Superior temporal gyrus (tissue), 1 donor: Measurements from ENCODE around the gene EXOG.

ENCODE experiments used
- DNase-seq: peaks from one replicate; pipeline ENCODE4 v3.0.0-alpha.2; 2016; ENCODE audit errors: extremely low spot score

Gene EXOG

DNA sequence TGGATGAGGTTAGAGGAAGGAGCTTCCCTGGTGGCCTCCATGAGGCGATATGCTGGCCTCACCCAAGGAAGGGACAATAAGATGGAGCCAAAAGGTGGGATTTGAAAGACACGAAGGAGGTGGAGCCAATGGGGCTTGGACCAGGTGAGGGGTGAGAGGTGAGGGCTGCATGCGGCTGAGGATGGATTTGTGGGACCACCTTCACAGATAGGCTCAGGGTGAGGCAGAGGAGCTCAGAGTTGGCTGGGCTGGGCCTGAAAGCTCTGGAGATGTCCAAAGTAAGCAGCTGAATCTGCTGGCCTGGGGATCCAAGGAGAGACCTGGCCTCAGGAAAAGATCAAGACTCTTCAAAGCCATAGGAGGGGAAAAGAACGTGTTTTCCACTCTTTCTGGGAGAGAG lies 49.8 kb downstream of the EXOG start:
- DNase-seq: no peak

DNA sequence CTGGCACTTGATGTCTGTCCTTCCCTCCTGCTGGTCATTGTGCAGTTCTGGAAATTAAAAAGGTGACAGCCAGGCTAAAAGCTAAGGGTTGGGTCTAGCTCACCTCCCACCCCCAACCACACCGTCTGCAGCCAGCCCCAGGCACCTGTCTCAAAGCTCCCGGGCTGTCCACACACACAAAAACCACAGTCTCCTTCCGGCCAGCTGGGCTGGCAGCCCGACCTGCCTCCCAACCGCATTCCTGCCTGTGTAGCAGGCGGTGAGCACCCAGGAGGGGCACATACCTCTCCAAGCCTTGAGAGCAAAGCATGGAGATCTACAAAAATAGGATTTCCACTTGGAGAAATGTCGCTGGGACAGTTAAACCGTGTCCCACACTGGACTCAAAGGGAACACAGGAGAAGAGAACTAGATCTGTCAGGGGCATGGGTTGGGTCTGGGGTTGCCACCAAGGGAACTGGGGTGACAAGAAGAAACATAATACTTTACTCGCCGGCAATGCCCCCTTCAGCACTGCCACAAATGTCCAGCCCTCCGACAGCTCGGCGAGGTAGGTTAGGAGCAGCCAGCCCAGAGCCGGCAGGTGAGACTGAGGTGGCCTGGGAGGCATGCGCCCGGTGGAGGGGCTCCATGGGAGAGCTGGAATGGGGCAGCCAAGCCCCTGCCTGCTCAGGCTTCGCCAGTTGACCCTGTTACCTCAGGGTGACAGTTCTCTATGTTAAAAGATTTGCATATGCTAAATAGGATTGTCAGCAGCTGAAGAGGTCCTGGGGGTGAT lies 52.2 kb downstream of the EXOG start:
- no peak for DNase-seq

DNA sequence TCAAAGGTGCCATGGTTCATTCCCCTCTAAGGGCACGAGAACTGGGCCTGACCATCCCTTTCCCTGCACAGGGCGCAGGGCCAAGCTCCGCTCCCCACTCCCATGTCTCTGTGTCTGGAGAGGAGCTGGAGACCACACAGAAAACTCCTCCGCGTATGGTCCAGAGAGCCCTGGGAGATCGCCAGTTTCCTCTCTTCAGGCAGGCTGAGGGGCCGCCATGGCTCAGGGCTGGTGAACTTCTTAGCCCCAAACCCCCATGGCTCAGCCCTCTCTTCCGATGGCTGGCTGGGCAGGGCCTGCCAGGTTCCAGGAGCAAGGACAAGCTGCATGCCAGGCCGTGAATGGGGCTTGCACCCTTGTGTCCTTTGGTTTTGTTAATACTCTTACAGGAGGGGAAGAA lies 52.9 kb downstream of the EXOG start:
- DNase-seq: no peak

DNA sequence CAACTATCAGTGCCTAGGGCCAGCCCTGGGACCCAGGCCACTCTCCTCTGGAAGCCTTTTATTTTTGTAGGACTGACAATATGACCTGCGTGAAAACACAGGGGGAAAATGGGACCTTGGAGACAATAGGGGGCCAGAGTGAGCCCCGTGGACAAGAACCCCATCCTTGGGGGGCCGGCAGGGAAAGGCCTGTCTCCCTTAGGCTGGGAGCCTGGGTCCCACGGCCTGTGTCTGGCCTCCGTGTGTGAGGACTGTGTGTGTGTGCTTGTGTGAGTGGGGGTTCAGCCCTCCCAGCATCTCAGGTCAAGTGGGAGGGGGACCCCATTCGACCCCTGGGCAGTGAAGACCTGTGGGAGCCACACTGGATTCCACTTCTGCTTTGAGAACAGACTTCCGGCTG lies 53.3 kb downstream of the EXOG start:
- DNase-seq: no peak

DNA sequence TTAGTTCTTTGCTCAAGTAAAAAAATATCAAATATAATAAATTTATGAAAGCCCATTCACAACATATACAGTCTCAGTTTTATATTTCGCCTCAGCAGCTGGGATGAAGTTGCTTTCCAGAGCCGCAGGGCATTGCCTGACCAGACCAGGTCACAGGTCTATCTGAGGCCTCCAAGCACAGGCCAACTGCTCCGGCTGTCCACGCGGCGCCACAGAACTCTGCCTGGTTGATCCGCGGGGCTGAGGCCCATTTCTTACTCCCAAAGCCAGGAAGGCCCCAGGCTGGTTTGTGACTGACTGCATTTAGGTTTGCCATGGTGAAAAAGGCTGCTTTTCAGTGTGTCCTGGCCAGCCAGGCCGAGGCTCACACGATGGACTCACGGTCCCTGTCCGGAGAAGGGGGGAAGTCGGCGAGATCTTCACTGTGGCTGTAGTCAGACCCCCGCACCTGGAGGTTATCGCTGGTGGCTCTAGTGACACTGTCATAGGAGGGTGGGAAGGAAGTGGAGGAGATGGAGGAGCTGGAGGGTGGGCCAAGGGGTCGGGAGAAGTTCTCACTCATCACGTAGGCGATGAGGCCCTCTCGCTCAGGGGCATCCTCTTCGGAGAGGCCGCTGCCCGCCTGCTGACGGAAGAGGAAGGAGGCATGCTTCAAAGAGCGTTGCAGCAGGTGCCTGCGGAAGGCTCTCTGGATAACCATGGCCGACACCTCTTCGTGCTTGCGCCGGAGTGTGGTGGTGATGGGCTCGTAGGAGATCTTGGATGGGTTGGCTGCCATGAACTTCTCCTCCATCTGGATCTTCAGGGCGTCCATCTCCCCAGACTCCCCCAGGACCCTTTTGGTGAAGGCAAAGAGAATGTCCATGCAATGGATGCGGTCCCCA lies 54.1 kb downstream of the EXOG start:
- no peak for DNase-seq

DNA sequence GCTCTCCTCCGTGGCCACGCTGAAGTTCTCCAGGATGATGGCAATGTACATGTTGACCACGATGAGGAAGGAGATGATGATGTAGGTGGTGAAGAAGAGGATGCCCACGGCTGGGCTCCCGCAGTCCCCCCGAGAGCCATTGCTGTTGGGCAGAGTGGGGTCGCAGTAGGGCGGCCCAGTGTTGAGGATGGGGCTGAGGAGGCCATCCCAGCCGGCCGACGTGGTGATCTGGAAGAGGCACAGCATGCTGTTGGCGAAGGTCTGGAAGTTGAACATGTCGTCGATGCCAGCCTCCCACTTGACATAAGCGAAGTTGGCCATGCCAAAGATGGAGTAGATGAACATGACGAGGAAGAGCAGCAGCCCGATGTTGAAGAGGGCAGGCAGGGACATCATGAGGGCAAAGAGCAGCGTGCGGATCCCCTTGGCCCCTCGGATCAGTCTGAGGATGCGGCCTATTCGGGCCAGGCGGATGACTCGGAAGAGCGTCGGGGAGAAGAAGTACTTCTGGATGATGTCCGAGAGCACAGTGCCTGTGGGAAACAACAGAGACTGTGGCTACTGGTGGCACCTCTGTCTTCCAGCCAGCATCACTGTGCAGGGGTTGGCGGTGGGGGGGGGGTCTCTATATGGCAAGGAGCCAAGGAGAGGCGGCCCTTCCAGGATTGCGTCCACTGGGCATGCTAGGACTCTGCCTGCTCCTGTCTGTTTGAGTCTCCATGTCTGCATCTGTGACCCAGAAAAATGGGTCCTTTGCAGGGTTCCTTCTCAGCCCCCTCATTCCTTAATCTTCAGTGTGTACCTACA lies 55.1 kb downstream of the EXOG start:
- DNase-seq: no peak

DNA sequence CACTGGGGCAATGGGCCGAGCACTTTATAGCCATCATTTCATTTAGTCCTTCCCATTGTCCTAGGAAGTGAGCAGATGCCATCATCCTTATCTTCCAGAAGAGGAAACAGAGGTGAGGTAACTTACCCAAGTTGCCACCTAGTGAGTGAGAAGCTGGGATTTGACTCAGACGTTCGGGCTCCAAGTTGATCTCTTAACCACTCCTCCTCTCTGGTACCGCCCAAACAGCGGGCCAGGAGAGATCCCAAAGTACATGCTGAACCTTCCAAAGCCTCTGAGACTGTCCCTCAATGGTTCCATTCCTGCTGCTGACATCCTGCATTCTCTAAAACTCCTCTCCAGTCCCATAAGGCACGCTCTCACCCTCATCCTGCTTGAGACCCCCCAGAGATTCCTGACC lies 56.2 kb downstream of the EXOG start:
- DNase-seq: no peak

DNA sequence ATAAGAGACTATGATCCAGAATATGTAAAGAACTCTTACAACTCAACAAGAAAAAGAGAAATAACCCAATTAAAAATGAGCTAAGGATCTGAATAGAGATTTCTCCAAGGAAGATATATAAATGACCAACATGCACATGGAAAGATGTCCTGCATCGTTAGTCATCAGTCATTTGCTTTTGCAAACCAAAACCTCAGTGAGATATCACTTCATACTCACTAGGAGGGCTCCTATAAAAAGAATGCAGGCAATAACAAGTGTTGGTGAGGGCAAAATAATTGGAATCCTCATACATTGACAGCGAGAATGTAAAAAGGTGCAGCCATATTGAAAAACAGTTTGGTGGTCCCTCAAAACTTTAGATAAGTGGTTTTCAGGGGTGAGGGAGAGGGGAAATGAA lies 56.9 kb downstream of the EXOG start:
- DNase-seq: no peak

DNA sequence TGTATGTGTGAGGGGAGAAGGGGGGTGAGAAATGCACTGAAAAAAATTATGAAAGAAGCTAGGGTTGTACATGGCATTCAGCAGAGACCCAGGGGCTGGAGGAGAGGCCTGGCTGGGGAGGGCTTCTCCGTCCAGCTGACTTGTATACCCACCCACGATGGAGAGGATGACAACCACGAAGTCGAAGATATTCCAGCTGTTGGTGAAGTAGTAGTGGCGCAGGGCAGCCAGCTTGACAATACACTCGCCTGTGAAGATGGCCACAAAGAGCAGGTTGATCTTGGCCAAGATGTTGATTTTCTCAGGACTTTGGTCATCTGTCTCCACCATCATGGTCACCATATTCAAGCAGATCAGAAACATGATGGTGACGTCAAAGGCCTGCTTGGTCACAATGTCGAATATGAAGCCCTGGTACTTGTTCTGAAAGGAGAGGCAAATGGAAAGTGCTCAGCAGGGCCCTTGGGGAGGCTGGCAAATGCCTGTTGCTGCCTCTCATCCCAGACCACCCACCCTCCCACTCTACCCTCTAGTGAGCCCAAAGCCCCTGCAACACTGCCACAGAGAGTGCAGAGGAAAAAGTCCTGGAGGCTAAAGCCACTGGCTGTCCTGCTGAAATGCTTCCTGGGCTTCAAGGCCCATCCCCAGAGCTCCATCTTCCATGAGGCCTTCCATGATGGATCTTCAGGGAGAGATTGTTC lies 58.1 kb downstream of the EXOG start:
- no peak for DNase-seq

DNA sequence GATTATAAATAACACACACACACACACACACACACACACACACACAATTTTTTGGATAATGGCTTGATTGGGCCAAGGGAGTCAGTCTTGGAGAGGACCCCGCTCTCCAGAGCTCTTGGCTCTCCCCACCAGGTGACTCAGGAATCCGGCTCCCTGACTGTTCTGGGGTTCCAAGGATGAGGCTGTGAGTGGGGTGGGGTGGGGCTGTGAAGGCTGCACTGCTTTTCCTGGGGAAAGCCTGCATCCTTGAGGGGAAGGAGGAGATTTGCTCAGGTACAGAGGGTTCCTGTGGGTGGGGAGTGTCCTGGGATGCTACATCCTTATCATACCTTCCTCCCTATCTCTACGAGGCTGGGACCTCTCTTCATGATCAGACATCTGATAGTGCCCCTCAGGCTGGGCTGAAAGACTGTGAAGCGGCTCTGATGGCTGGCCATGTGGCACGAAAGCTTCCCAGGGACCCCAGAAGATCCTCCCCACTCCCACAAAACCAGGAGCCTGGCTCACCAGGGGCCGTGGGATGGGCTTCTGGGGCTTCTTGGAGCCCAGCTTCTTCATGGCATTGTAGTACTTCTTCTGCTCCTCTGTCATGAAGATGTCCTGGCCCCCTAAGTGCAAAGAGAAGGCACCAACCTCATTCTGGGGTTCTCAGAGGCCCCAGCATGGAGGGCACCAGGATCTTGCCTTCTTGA lies 59.2 kb downstream of the EXOG start:
- no peak for DNase-seq

DNA sequence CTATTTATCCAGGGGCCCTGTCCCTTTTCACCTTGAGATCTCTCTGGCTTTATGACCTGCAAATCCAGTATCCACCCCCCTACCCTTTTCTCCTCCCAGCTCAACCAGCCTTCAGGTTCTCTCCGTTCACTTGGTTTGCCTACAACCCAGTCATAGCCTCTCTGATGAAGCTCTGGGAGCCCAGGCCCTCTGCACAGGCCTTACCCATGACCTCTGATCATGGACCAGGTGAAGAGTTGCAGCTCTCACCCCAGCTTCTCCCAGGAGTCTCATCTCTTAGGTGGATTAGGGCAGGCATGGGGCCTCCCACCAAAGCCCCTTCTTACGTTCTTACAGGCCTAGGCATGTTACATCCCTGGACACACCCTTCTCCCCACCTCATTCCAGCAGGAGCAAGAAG lies 59.8 kb downstream of the EXOG start:
- no peak for DNase-seq

DNA sequence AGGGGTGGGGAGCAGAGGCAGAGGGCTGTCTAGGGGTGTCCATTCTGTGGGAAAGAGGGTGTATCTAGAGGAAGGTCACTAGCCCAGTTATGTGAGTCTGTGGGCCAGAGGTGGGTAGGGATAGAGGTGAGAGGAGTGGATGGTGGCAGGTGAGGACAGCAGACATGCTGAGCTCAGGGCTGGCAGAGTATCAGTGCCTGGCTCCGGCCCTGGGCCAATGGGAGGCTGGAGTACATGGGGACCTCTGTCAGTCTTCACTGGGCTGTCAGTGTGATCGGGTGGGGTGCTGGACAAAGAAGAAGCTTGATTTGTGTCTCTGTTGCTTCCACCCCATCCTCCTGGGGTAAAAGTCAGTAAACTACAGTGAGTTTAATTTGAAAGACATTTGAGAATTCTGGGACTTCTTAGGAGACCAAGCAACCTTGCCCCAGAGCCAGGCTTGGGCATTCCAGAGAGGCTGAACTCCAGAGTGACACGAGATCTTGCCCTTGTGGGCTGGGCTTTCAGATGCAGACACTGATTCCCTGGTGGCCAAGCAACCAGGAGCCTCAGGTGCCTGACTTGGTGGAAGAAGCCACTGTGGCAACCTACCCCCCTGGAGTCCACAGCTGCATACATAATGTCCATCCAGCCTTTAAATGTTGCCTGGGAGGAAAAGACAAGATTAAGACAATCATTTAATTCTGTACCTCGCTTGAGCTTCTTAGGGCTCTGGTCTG lies 60.7 kb downstream of the EXOG start:
- DNase-seq: no peak

DNA sequence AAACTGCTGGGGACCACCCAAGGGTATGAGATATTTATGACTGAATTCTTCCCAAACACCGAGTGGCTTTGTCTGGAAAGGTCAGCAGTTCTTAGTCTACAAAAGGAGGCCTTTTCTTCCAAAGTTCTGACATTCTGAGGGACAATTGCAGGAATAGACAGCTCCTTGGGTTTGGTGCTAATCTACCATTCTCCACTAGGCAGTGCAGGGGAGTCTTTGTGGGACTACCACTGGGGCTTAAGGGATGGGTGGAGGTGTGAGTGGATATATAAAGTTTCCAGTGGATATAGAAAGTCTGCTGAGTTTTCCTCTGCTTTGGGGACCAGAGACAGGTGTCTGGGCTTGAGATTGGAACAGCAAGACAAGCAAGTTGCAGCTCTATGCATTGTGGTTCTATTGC lies 62.7 kb downstream of the EXOG start:
- no peak for DNase-seq

DNA sequence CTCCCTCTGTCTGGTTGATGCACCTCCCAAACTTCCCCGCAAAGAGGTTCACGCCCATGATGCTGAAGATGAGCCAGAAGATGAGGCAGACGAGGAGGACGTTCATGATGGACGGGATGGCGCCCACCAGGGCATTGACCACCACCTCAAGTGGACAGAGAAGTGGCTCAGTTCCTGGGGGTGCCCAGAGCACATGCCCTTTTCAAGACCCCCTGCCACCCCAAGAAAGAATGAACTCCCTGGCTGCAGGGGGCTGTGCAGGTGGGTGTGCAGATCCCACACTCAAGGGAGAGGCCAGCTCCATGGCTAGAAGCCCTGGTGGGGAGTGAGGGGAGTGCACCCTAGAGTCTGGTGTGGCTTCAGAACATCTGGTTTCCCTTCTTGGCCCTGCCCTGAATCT lies 64.1 kb downstream of the EXOG start:
- no peak for DNase-seq

DNA sequence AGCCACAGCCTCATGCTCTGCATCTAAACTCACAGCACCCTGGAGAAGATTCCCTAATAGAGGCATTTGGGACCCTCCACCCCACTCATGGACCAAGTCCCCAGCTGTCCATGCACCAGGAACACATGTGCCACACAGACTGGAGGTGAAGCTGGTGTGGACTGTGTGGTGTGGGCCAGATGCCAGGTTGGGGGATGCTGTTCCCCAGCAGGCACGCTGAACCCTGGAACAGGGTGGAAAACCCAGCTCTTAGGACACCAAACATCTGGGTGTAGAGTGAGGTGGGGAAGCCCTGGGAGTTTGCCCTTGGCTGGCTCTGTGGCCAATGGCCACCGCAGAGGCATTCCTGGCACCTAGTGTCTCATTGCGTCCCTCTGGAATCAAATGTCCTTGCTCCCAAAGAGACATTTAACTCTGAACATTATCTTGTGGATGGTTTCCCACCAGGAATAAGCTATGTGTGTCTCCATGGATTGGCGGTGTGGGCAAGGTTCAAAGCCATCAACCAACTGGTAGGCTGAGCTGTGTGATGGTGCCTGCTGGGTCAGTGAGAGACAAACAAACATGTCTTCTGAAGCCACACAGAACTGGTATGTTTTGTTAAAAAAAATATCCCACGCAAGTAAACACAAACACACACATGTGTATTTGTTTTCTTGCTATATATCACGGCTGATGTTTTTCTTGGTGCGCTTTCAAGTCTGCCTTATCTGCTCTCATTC lies 65.0 kb downstream of the EXOG start:
- no peak for DNase-seq

DNA sequence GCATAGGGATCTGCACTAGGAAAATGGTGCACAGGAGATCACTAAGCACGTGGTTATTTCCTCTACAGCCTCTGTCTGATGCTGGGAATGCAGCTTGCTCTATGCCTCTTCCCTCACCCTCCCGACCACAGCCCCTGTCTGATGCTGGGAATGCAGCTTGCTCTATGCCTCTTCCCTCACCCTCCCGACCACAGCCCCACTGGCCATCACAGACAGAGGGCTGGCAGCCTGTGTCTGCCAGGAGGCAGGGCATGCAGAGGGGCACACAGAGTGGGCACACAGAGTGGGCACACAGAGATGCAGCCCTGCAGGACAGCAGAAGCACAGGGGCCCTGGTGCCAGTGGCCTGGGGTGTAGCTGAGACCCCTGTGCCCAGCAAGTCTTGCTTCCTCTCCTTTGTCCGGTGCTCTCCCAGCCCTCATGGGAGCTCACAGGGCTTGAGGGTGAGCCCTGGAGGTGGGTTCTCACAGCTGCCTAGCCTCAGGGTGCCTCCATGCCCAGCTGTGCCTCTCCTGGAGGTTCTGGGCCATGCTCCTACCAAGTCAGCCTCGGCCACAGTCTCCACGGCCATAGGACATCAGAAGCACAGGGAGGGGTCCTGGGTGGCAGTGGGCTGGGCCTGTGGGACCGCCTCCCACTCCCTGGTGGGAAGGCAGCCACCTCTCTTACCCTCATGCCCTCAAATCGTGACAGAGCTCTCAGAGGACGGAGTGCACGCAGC lies 65.8 kb downstream of the EXOG start:
- DNase-seq: no peak

DNA sequence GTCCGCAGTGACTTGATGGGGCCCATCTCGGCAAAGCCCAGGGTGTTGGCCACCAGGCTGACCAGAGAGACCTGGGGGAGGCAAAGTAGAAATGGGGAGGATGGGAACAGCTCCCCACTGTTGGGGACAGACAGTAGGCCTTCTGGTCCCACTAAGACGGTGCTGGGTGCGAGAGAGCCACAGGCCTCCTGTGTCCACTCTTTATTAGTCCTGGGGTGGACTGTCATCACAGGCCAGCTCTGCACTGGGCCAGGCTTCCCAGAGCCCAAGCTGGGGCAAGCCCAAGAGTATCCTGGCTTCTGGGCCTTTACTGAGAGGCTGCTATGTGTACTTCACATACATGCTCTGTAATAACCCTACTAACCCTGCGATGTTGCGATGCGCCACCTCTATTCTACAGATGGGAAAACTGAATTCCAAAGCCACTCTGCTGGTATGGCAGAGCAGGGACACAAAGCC lies 66.4 kb downstream of the EXOG start:
- no peak for DNase-seq

DNA sequence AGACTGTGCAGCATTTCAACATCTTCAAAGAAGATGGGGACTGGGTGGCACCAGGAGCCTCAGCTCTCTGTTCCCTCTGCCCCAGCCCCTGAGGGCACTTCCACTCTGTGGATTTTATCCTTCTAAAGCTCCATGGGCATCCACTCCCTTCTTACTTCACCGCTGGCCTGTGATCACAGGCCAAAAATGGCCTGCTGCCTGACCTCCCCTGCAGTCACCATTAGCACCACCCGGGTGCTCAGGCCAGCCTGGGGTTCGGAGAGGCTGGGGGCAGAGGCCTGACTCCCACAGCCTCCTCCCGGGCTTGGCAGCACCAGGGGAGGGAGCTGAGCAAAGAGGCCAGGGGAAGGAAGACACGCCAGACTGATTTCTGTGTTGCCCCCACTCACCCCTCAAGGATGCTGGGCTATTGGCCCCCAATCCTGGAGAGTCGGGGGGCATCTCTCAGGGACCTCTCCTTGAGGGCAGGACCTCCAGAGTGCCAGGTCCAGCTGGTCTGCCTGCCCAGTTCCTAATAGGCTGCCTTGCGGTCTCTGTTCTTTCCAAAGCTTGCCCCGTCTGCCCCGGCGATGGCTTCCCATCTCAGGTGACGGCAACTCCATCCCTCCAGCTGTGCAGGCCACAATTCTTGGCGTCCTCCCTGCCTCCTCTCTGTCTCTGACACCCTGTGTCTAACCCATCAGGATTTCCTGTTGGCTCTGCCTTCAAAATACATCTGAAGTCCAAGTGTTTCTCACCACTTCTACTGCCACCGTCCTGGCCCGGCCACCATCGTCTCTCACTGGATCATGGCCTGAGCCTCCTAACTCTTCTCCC lies 67.1 kb downstream of the EXOG start:
- DNase-seq: no peak
